ENCODE data around the gene EHD3.

The EHD3 gene

DNA sequence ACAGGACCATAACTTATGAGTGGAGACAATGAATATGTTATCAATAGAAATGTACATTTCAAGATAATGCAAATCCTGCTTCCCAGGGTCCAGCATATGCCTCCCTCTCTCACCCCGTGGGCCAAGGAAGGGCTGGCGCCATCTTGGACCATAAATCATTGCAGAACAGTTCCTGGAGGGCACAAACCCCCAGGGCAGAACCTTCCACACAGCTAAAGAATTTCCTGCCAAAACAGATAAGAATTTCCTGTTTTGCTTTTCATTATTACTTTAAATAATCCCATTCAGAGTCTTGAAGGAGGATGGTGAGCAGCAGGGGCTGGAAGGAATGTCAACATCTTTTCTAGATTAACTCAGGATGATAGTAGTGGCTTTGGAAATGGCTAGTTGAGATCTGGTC is 53.7 kb downstream of the EHD3 start:
- Histone ChIP-seq H4K20me1 (ENCODE audit: low read depth, low read length) (no peaks in the 10 kb centered on the region), H3K9me2 (replicated peaks; ENCODE audit: insufficient read depth, low read length) (no peaks in the 10 kb centered on the region), H2AFZ (ENCODE audit: low read depth, low read length, severe bottlenecking) (no peak overlapping the region), H3F3A (ENCODE audit: insufficient read depth) (no peaks in the 10 kb centered on the region), H3K4me2 (ENCODE audit: low read depth, low read length, poor library complexity, severe bottlenecking) (no peak overlapping the region), H3K9me3 (ENCODE audit: insufficient read depth, low read length) (no peaks in the 10 kb centered on the region), H3K27ac (ENCODE audit: low read depth, low read length) (no peak overlapping the region), H3K79me2 (ENCODE audit: insufficient read depth, low read length) (no peaks in the 10 kb centered on the region), H3K27me3 (ENCODE audit: low read length) (no peaks in the 10 kb centered on the region), H3K9ac (ENCODE audit: low read length) (no peak overlapping the region), H3K36me3 (ENCODE audit: low read length) (no peaks in the 10 kb centered on the region), H3K4me3 (ENCODE audit: insufficient read depth, low read length, poor library complexity, severe bottlenecking) (no peak overlapping the region)
- TF ChIP-seq EZH2phosphoT487 (conservative IDR thresholded peaks at IDR 0.05; ENCODE audit: low read length), result no peak
- TF ChIP-seq, protein P1, sequence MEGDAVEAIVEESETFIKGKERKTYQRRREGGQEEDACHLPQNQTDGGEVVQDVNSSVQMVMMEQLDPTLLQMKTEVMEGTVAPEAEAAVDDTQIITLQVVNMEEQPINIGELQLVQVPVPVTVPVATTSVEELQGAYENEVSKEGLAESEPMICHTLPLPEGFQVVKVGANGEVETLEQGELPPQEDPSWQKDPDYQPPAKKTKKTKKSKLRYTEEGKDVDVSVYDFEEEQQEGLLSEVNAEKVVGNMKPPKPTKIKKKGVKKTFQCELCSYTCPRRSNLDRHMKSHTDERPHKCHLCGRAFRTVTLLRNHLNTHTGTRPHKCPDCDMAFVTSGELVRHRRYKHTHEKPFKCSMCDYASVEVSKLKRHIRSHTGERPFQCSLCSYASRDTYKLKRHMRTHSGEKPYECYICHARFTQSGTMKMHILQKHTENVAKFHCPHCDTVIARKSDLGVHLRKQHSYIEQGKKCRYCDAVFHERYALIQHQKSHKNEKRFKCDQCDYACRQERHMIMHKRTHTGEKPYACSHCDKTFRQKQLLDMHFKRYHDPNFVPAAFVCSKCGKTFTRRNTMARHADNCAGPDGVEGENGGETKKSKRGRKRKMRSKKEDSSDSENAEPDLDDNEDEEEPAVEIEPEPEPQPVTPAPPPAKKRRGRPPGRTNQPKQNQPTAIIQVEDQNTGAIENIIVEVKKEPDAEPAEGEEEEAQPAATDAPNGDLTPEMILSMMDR (IDR thresholded peaks at IDR 0.05; ENCODE audit: insufficient read depth, low read length, poor library complexity, severe bottlenecking), result no peak

DNA sequence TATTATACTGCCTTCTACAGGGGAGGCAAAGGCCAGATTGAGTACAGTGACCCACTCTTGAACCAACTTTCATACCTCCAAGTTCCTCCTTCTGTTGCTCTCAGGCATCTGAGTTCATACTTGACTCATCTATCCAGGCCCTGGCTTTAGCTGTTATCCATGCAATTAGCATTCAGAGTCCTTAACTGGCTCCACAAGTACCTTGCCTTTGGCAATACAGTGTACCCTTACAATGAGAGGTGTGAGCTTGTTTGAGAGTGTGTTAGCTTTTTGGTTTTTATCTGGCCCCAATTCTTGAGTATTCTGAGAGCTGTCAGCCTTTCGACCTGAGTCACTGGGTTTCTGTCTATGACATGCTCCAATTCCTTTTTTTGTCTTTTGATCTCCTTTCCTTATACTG is 60.2 kb downstream of the EHD3 start:
- no peak overlapping the region for H3K9ac ChIP-seq (ENCODE audit: low read length)
- no peak overlapping the region for H3K4me2 ChIP-seq (ENCODE audit: low read depth, low read length, poor library complexity, severe bottlenecking)

DNA sequence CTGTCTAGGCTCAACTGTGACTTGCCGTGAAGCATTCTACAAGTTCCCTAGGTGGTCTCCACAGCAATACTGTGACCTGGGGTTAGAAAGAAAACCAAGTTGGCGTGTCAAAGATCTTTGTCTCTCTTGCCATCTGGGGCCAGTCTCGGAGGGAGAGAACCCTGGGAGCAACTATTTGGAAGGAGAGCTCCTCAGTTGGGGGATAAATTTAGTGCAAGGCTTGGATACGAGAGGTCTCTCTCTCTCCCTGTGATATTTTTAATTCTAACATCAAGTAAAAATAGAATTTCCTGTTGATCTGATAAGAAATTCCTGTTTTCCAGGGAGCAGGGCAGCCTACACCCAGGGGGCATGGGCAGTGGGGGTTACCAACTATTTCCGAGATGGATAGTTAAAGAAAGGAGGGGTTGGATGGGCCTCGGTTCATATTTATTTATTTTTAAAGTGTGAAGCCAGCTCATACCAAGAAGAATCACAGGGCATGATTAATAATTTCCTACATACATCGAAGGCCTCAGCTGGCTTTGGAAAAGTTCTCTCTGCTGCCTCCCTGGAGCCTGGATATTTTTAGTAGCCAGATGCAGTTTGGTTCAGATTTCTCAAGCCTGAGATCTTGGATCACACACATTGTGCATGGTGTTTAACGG is 62.8 kb downstream of the EHD3 start:
- Histone ChIP-seq H3K79me2 (ENCODE audit: insufficient read depth, low read length) (no peaks in the 10 kb centered on the region), H3K36me3 (ENCODE audit: low read length) (no peaks in the 10 kb centered on the region), H3K27me3 (ENCODE audit: low read length) (no peaks in the 10 kb centered on the region), H3K4me3 (ENCODE audit: insufficient read depth, low read length, poor library complexity, severe bottlenecking) (no peak overlapping the region), H4K20me1 (ENCODE audit: low read depth, low read length) (no peaks in the 10 kb centered on the region), H3F3A (ENCODE audit: insufficient read depth) (no peaks in the 10 kb centered on the region), H3K9me2 (replicated peaks; ENCODE audit: insufficient read depth, low read length) (no peaks in the 10 kb centered on the region), H3K9me3 (ENCODE audit: insufficient read depth, low read length) (no peaks in the 10 kb centered on the region), H3K9ac (ENCODE audit: low read length) (no peak overlapping the region), H3K4me2 (ENCODE audit: low read depth, low read length, poor library complexity, severe bottlenecking) (no peak overlapping the region), H3K27ac (ENCODE audit: low read depth, low read length) (no peak overlapping the region), H2AFZ (ENCODE audit: low read depth, low read length, severe bottlenecking) (no peak overlapping the region)
- no peak for TF ChIP-seq EZH2phosphoT487 (conservative IDR thresholded peaks at IDR 0.05; ENCODE audit: low read length)
- TF ChIP-seq, protein P1 (IDR thresholded peaks at IDR 0.05; ENCODE audit: insufficient read depth, low read length, poor library complexity, severe bottlenecking), result no peak

More for the DNA sequence above, 60.2 kb downstream of the EHD3 start:
- Histone ChIP-seq H3K9me2 (replicated peaks; ENCODE audit: insufficient read depth, low read length) (no peaks in the 10 kb centered on the region), H3K4me3 (ENCODE audit: insufficient read depth, low read length, poor library complexity, severe bottlenecking) (no peak overlapping the region), H2AFZ (ENCODE audit: low read depth, low read length, severe bottlenecking) (no peak overlapping the region), H3K27ac (ENCODE audit: low read depth, low read length) (no peak overlapping the region), H3K27me3 (ENCODE audit: low read length) (no peaks in the 10 kb centered on the region), H3K36me3 (ENCODE audit: low read length) (no peaks in the 10 kb centered on the region), H3K79me2 (ENCODE audit: insufficient read depth, low read length) (no peaks in the 10 kb centered on the region), H4K20me1 (ENCODE audit: low read depth, low read length) (no peaks in the 10 kb centered on the region), H3F3A (ENCODE audit: insufficient read depth) (no peaks in the 10 kb centered on the region), H3K9me3 (ENCODE audit: insufficient read depth, low read length) (no peaks in the 10 kb centered on the region)
- TF ChIP-seq, protein P1 (IDR thresholded peaks at IDR 0.05; ENCODE audit: insufficient read depth, low read length, poor library complexity, severe bottlenecking), result no peak
- no peak for TF ChIP-seq EZH2phosphoT487 (conservative IDR thresholded peaks at IDR 0.05; ENCODE audit: low read length)

All from SU-DHL-6 (cell line).